GM18499 (cell line): ENCODE data around the gene HKDC1.

Experiments
- ATAC-seq: cut with Tn5 transposase; IDR thresholded peaks from one replicate; pipeline ENCODE4 v1.9.1; 2021; ENCODE audit warnings: moderate number of reproducible peaks; ENCODE audit not compliant: insufficient read depth, unreplicated experiment

The HKDC1 gene

DNA sequence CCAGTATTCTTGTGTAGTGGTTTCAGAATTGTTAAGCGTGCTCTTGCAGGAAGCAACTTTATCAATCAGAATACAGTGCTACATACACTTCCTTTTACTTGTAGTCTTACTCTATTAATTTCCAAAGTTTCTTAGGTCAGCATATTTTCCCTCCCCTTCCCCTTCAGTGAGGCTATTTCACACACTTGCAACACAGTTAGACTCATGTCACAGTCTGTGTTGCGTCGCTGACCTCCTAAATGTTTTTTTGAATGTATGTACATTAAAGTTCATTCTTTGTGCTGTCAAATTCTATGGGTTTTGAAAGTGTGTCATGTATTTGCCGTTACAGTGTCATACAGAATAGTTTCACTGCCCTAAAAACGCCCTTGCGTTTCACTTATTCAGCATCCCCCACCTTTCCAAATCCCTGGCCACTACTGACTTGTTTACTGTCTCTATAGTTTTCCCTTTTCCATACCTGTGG lies 5.4 kb upstream of the HKDC1 start:
- ATAC-seq = no peak

DNA sequence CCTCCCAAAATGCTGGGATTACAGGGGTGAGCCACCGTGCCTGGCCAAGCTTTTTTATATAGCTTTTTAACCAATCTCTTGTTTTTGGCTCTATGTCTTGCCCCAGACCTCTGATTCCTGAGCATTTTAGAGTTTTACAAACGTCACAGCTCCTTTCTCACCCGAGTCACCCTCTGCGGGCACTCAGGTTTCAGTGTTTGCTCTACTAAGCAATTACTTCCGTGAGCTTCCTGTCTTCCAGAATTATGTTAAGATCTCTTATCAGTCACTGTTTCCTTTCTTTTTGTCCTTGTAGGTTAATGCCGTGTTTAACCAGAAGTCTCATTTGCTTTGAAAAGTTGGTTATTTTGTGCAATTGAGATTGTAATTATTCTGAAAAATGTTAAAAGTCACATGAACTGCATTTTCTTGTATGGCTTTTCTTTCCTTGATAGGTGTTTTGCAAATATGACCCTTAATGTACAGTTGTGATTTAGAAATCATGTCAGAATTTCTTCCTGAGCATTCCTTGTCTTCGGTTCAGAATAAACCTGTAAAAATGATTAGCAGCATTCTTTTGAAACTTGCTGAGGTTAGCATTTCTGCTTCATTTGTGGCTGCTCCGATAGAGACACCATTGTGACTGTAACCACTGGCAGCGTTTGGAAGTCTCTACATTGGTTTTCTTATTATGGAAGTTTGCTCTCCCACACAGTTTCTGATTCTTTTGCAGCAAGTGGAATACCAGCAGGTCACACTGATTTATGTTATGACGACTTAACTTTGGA lies 4.5 kb upstream of the HKDC1 start:
- no peak for ATAC-seq

DNA sequence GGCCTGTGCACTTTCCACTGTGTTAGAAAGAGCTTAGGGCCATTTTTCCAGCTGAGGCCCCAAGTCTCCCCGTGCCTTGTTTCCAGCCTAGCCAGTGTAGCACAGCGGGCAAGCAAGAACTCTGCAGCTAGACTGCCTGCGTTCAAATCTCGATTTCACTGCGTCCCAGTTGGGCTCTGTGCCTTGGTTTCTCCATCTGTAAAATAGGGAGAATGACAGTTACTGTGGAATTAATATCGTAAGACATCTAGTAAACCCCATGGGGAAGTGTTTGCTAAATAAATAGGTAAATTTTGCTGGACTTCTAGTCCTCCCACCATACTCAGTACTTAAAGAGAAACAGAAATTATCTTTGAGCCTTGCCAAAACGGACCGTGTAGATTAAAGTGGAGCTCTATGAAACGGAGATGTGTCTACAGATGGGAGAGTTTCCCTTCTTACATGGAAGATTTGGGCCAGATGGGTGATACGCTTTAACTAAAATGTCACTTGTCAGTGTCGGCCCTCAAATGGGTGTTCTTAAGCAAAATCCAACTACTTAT lies 3.5 kb upstream of the HKDC1 start:
- no peak for ATAC-seq

DNA sequence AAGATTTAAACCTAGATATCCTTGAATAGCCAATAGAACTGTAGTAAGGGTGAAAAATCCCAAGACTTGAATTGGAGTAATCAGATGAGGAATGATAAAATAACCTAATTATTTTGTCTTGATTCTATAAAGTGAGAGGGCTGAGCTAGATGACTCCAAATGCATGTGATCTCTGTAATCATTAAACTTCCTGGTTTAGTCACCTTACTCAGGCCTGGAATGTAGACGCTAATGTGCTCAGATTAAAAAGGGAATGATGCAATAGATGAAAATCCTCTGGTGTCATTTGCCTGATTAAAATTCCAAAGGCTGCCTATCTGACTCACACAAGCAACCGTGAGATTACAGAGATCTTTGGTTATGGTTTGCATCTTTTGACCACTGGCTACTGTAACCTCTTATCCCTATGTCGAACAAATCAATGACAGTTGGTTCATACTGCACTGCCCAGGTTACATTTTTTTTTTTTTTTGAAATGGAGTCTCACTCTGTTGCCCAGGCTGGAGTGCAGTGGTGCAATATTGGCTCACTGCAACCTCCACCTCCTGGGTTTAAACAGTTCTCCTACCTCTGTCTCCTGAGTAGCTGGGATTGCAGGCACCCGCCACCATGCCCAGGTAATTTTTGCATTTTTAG lies 2.9 kb upstream of the HKDC1 start:
- ATAC-seq = no peak

DNA sequence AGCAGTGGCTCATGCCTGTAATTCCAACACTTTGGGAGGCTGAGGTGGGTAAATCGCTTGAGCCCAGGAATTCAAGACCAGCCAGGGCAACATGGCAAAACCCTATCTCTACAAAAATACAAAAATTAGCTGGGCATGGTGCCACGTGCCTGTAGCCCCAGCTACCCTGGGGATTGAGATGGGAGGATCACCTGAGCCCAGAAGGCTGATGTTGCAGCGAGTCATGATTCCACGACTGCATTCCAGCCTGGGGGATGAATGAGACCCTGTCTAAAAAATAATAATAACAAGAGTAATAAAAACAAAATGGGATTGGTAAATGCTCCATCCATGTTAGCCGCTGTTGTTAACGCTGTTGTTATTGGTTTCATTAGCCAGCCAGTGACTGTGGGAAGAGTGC lies 1.3 kb upstream of the HKDC1 start:
- ATAC-seq = no peak

DNA sequence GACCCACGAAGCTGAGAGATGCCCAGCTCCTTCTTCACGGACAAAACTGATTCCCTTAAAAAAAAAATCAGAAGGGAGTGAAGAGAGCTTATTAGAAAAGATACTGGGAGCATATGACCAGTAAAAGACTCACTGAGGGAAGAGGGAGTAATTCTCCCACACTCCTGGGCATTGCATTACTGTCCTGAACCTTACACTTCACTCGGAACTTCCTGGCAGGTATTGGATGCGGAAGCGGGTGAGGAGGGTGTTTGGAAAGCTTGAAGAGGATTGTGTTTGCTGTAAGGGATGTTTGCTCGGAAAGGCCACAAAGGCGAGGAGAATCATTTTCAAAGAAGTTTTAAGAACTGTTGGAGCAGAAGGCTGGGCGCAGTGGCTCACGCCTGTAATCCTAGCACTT lies 375 bp downstream of the HKDC1 start:
- no peak for ATAC-seq

DNA sequence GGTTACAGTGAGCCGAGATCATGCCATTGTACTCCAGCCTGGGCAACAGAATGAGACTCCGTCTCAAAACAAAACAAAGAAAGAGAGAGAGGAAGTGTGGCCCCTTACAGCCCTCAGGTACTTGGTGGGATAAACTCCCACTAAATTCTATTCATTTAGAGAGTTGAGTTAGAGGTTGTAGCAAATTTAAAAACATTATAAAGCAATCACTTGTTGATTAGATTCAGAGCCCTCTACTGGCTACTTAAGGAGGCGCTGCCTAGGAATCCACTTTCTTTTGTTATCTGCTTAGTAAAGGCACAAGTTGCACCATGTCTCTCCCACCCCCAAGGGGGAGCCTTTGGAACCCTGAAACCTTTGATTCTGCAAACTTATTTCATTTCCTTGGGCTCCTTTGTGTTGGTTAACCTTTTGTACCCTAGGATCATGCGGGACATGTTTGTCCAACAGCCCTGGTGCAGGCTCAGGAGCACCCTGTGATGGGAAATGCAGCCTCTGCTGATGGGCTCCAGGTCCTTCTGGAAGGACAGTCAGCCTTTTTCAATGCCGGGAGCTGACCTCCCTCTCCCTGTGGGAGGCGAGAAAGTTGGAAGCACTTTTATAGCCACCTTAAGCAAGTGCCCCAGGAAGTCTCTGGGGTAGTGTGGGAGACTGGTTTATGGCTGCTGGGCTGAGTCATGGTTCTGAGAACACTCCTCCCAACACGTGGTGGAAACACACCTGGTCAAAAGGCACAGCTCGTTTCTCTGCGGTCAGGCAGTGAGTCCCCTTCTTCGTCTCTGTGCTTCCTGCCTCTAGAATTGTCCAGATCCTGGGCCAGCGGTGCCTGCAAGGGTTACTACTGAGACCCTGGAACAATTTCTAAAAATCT lies 2.3 kb downstream of the HKDC1 start:
- ATAC-seq = peak; percentile 90

DNA sequence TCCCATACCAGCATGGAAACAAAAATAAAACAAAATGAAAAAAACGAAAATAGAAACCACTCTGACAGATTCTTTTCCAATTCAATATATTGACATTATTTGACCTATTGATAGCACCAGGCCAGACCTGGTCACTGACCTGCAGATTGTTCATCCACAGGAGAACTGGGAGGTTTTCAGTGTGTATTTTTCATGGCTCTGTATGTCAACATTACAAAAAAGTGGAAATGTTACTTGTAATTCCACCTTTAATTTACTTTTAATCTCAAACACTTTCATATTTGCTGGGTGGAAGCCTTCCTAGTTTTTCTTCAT lies 2.9 kb downstream of the HKDC1 start:
- ATAC-seq = peak; percentile 8

DNA sequence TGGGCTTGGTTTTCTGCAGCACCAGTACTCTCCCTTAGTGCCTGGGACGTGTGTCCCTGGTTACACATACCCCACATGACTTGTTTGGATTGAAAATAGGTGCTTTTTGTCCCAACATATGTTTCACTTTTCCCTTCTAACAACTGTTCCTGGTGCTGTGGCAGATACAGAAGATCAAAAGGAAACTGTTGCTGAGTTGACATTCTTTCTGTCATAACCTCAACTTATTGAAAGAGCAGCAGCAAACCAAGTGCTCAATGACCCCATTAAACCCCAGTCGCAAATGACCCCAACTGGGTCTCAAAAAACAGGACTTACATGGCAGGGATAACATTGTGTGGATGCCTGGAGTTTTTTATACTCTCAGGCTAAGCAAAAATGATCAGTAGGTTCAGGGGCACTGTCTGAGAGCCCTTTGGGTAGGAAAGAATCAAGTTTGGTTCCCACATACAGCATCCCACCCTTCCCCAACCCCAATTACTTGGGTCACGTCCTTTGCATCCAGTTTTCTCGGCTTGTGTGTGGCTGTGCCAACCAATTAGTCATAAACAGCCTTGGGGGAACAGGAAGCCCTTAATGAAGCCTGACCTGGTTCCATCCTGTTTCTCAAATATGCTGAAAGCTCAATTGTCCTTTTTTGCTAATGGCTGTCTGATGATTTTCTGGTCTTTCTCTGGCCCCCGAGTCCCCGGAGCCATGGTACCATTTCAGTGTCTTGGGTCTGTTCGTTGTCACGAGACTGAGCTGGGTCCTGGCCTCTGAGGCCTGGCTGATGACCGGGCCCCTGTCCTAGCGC lies 4.9 kb downstream of the HKDC1 start:
- no peak for ATAC-seq

DNA sequence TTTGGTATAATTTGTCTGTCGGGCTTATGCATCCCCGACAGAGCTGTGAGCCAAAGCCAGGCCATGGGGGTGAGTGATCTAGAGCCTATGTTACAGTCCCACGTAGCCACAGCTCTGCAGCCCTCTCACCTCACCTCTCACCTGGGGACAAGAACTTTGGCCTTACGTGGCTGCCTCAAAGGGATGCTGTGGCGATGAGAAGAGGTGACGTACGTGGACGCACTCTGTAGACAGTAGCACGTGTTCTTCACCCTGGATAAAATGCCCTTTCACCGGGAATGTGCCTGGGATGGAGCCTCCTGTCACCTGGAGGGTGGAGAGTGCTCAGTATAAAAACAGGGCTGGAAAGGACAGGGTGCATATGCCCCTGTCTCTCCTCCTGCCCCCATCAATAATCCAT lies 5.5 kb downstream of the HKDC1 start:
- ATAC-seq = no peak

DNA sequence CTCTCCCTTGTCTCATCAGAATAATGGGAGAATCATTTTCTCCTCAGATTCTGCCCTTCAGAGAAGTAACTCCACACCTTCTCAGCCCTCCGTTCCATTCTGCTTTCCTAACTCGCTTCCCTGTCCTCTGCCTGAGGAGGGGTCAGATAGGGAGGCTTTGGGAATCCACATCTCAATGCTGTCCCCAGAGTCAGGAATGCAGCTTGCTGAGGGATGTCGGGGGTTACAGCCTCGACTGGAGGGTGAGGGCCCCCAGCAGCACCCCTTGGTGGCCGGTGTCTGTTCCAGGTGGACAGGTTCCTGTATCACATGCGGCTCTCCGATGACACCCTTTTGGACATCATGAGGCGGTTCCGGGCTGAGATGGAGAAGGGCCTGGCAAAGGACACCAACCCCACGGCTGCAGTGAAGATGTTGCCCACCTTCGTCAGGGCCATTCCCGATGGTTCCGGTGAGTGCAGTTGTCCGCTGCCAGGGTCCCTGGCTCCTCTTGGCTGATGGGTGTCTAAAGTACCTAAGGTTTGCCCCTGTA lies 6.9 kb downstream of the HKDC1 start:
- no peak for ATAC-seq

DNA sequence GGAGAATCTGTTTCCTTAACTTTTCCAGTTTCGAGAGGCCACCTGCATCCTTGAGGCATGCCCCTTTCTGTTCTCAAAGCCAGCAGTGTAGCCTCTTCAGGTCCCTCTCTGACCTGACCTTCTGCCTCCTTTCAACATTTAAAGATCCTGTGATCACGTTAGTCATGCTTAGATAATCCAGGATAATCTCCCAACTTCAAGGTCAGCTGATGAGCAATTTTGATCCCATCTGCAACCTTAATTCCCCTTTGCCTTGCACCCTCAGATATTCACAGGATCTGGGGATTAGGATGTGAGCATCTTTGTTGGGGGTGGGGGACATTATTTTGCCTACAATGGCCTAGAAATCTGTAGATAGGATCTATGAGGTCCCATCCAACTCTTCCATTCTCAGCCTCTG lies 8.0 kb downstream of the HKDC1 start:
- no peak for ATAC-seq

DNA sequence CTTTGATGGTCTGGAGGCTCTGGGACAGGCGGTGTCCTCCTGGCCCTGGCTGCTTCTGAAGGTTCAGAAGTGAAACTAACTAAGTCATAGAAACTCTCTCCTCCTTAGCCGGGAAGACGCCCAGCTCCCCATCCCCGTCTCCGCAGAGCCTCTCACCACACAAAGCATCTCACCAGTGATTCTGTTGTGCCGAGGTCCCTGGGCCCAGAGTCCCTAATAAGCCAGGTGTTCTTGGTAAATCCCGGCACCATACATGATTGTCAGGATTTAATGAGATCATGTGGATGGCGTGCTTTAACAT lies 9.4 kb downstream of the HKDC1 start:
- ATAC-seq = no peak

DNA sequence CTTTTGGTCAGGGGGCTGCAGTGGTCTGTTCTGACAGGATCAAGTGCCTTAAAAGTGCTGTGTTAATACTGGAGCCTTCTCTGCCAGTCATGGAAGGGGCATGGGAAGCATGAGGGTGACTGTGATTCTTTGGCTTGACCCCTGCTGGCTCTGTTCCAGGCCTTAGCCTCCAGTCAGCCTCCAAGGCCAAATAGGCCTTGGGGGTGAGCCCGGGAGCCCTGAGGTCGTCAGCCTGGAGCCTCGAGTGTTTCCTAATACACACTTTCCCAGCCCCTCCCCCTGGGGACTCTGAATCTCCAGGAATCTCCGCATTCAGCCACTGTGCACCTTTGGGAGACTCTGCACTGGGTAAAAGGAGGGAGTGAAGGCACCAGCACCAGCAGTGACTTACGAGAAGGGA lies 10.0 kb downstream of the HKDC1 start:
- ATAC-seq = no peak

DNA sequence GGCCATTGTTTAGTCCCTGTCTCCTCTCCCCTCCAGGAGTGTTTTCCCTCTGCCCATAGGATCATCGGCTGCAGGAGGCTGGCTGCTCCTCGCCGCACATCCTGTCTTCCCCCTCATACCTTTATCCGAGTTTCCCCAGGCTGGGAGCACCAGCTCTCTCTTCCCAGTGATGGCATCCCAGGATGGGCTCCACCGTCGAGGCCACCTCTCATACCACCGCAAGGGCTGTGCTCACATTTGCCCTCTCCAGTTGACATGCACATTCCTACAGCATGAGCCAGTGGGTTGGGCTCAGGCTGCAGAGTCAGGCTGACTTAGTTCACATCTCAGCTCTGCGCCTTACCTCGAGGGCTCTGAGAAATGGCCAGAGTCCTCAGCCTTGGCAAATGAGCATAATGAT lies 12.1 kb downstream of the HKDC1 start:
- no peak for ATAC-seq

DNA sequence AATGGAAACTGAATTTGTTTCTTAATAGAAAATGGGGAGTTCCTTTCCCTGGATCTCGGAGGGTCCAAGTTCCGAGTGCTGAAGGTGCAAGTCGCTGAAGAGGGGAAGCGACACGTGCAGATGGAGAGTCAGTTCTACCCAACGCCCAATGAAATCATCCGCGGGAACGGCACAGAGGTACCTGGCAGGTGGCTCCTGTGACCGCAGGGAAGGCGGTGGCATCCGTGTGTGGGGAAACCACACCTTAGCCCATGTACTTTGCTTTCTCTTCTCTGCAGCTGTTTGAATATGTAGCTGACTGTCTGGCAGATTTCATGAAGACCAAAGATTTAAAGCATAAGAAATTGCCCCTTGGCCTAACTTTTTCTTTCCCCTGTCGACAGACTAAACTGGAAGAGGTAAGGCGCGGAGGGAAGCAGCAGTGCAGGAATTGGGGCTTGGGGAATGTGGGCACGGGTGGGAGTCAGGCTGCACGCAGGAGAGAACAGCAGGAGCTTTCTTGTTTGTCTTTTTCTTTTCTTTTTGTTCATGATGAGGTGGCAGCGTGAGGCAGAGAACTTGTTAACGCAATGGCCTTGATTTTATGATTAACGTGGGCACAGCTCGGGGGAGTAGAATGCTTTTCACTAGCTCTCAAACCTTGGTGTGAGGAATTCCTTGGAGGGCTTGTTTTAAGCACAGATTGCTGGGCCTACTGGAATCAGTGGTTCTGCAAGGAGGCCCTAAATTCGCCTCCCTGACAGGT lies 12.8 kb downstream of the HKDC1 start:
- ATAC-seq = no peak

DNA sequence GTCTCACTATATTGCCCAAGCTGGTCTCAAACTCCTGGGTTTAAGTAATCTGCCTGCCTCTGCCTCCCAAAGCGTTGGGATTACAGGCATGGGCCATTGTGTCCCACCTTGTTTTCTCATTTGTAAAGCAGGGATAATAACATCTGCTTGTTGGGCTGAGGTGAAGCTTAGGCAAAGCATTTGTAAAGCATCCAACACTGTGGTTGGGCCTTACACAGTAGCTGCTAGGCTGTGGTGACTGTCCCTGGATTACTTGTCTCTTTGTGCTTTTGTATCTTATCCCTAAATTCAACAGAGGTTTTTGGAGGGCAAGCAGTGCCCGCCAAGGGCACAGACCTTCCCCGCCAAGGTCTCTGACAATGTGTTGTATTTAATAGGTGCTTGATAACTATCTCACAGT lies 14.3 kb downstream of the HKDC1 start:
- no peak for ATAC-seq

DNA sequence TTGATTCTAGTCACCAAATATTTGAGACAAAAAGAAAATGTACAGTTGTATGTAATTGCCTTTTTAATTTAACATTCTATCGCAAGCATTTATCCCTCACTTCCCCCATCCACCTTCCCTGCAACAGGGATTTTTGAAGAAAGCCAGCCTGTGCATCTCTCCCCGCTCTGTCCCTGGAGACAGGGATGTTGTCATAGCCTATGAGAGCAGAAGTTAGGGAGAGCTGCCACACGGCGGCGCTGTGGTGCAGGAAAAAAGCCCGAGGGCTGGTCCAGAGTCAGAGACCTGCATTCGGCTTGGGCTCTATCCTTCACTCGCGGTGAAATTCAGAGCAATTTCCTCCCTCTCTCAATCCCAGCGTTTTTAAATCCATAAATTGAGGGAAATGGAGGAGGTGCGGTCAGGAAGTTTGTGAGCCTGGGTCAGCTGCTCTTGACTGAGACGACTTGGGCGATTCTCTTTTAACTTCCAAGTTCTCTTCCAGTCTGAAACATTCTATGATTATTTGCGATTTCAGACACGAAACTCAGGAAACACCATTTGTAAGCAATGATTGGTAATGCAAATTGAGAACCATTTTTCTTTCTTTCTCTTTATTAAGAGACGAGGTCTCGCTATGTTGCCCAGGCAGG lies 17.5 kb downstream of the HKDC1 start:
- ATAC-seq = peak; percentile 65

DNA sequence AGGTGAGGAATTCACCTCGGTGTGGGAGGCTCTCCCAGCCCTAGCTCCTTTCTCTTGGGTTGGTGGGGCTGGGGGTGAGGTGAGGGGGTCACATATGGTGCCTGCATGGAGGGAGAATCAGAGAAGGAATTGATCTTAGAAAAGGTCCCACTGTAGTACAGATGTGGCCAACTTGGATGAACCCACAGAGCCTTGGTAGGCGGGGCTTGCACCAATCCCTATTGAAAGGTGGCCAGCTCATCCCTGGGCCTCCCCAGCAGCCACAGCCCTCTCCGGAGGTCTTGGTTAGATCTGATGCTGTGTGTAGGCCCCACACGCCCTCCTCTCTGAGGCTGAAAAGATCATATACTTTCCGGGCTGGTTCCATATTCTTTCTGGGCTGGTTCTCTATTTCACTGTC lies 19.0 kb downstream of the HKDC1 start:
- ATAC-seq = no peak
